SK-N-SH (cell line): ENCODE results near the gene LRRC46. TPM values are rescaled to one million over a fixed set of nuclear protein-coding genes. Genes with fewer than 3 reads are reported as not detected.

Source experiments
- CTCF ChIA-PET: fragments of 300-600, 350-600 bp; formaldehyde crosslinking; extraction: SDS; loops from one replicate; lab custom pipeline; 2021; lab: Yijun Ruan, JAX
- POLR2A ChIA-PET: fragments of 350-600 bp; sonication (Branson Sonifier 250); formaldehyde crosslinking; extraction: SDS; loops from one replicate; lab custom pipeline; 2020; ENCODE audit warnings: antibody characterized with exemption, inconsistent platforms; lab: Yijun Ruan, JAX
- DNase-seq: peaks from one replicate; pipeline ENCODE4 v3.0.0; 2012
- H2AFZ ChIP-seq: fragments of 200-600 bp; sonication (generic); 2 replicates; pipeline ENCODE4 v1.8.1; 2016; ENCODE audit warnings: antibody characterized with exemption, mild to moderate bottlenecking, low read depth
- H3F3A ChIP-seq: fragments of 200-600 bp; sonication (generic); replicated peaks from 2 replicates; pipeline ENCODE3; 2016; ENCODE audit warnings: antibody characterized with exemption, mild to moderate bottlenecking; ENCODE audit not compliant: insufficient read depth
- H3K27ac ChIP-seq, 2 experiments: fragments of 200-500 bp in 1 of 2; fragments of 200-600 bp in 1 of 2; sonication (Bioruptor generic) in 1 of 2; sonication (generic), shearing (Covaris generic) in 1 of 2; 2 replicates each; pipeline versions ENCODE4 v1.5.1 to v1.6.1; 2014 to 2016; ENCODE audit warnings: low read depth in 2 of 2, inconsistent platforms in 1 of 2, low read length in 1 of 2, mild to moderate bottlenecking in 1 of 2, mixed read lengths in 1 of 2
- H3K27me3 ChIP-seq: fragments of 200-600 bp; sonication (generic), shearing (Covaris generic); 2 replicates; pipeline ENCODE4 v1.6.1; 2016; ENCODE audit warnings: mixed run types; ENCODE audit not compliant: insufficient read depth
- H3K36me3 ChIP-seq, 2 experiments: fragments of 200-500 bp in 1 of 2; fragments of 200-600 bp in 1 of 2; sonication (Bioruptor generic) in 1 of 2; sonication (generic) in 1 of 2; replicated peaks in 1 of 2; 2 replicates each; pipeline versions ENCODE3 to v1.5.1; 2014 to 2016; ENCODE audit warnings: low read length in 1 of 2, mild to moderate bottlenecking in 1 of 2; ENCODE audit not compliant: insufficient read depth in 2 of 2, control insufficient read depth in 1 of 2
- H3K4me1 ChIP-seq, 2 experiments: fragments of 200-500 bp in 1 of 2; fragments of 200-600 bp in 1 of 2; sonication (Bioruptor generic) in 1 of 2; sonication (generic), shearing (Covaris generic) in 1 of 2; 2 replicates each; pipeline versions ENCODE4 v1.5.1 to v1.6.1; 2014 to 2016; ENCODE audit warnings: low read depth in 1 of 2, low read length in 1 of 2, mixed run types in 1 of 2; ENCODE audit not compliant: insufficient read depth in 2 of 2, control insufficient read depth in 1 of 2
- H3K4me2 ChIP-seq: fragments of 200-600 bp; sonication (generic), shearing (Covaris generic); 2 replicates; pipeline ENCODE4 v1.6.1; 2017; ENCODE audit warnings: mixed run types
- H3K4me3 ChIP-seq, 2 experiments: fragments of 200-500 bp in 1 of 2; fragments of 200-600 bp in 1 of 2; sonication (Bioruptor generic) in 1 of 2; sonication (generic), shearing (Covaris generic) in 1 of 2; 2 replicates each; pipeline versions ENCODE4 v1.5.1 to v1.8.1; 2014 to 2016; ENCODE audit warnings: low read depth in 2 of 2, inconsistent platforms in 1 of 2, low read length in 1 of 2, mild to moderate bottlenecking in 1 of 2, mixed read lengths in 1 of 2, moderate library complexity in 1 of 2
- H3K79me2 ChIP-seq: fragments of 200-600 bp; sonication (generic); 2 replicates; pipeline ENCODE4 v1.8.1; 2017; ENCODE audit warnings: mild to moderate bottlenecking; ENCODE audit not compliant: insufficient read depth
- H3K9ac ChIP-seq: fragments of 200-600 bp; sonication (generic); 2 replicates; pipeline ENCODE4 v1.6.1; 2017; ENCODE audit warnings: mixed run types
- H3K9me2 ChIP-seq: fragments of 200-600 bp; sonication (generic); 2 replicates; pipeline ENCODE4 v1.6.1; 2017; ENCODE audit warnings: mixed run types
- H3K9me3 ChIP-seq: fragments of 200-600 bp; sonication (generic); 2 replicates; pipeline ENCODE4 v1.6.1; 2017; ENCODE audit warnings: mixed run types, mild to moderate bottlenecking, moderate library complexity
- H4K20me1 ChIP-seq: fragments of 200-600 bp; sonication (generic); 2 replicates; pipeline ENCODE4 v1.6.1; 2017; ENCODE audit warnings: mild to moderate bottlenecking, mixed run types; ENCODE audit not compliant: insufficient read depth
- ELF1 ChIP-seq: IDR thresholded peaks from 2 replicates; pipeline ENCODE4 v1.4.0; 2012
- FOSL2 ChIP-seq: IDR thresholded peaks from 2 replicates; pipeline ENCODE4 v1.4.0; 2012; ENCODE audit warnings: low read depth, mild to moderate bottlenecking, moderate library complexity, borderline replicate concordance
- GABPA ChIP-seq: IDR thresholded peaks from 2 replicates; pipeline ENCODE4 v1.4.0; 2012; ENCODE audit warnings: low read depth, mild to moderate bottlenecking
- GATA2 ChIP-seq: sonication (generic); formaldehyde crosslinking; IDR thresholded peaks from 2 replicates; pipeline ENCODE4 v1.5.0; 2020; ENCODE audit warnings: mild to moderate bottlenecking, missing genetic modification reagents
- JUND ChIP-seq: IDR thresholded peaks from 2 replicates; pipeline ENCODE4 v1.4.0; 2012
- MXI1 ChIP-seq: IDR thresholded peaks from 2 replicates; pipeline ENCODE4 v1.6.1; 2012; ENCODE audit warnings: mild to moderate bottlenecking, low read depth, low read length, improper control_type of control experiment
- NFIC ChIP-seq: IDR thresholded peaks from 2 replicates; pipeline ENCODE4 v1.4.0; 2012; ENCODE audit warnings: borderline replicate concordance
- NRF1 ChIP-seq: IDR thresholded peaks from 2 replicates; pipeline ENCODE4 v1.6.1; 2012; ENCODE audit warnings: low read depth, mild to moderate bottlenecking, low read length
- SIN3A ChIP-seq: IDR thresholded peaks from 2 replicates; pipeline ENCODE4 v1.6.1; 2012; ENCODE audit warnings: low read depth, mild to moderate bottlenecking, low read length, moderate library complexity, borderline replicate concordance
- SMC3 ChIP-seq: IDR thresholded peaks from 2 replicates; pipeline ENCODE4 v1.6.1; 2012; ENCODE audit warnings: low read depth, low read length, improper control_type of control experiment
- TAF1 ChIP-seq: IDR thresholded peaks from 2 replicates; pipeline ENCODE4 v1.6.1; 2012; ENCODE audit warnings: low read depth, mild to moderate bottlenecking, low read length, moderate library complexity, borderline replicate concordance
- TCF12 ChIP-seq: IDR thresholded peaks from 2 replicates; pipeline ENCODE4 v1.4.0; 2012
- WGBS: methylation state at CpG from one replicate; pipeline ENCODE4 v1.1.6; 2017; ENCODE audit warnings: low lambda C conversion rate; 5-methylcytosine and 5-hydroxymethylcytosine counted together
- polyA plus RNA-seq, 3 experiments: library from polyadenylated mRNA; depleted of rRNA; stranded (reverse); fragments of >200 nt; gene quantifications; 2 replicates each; pipeline ENCODE4 v1.2.3, GENCODE V29; 2012
- TF ChIP-seq, protein P1 (sequence below): IDR thresholded peaks from 2 replicates; pipeline ENCODE4 v1.6.1; 2012; ENCODE audit warnings: mild to moderate bottlenecking, low read depth, low read length, moderate library complexity
- TF ChIP-seq, protein P2 (sequence below): IDR thresholded peaks from 2 replicates; pipeline ENCODE4 v1.4.0; 2012; ENCODE audit warnings: low read depth, borderline replicate concordance

LRRC46 gene
- polyA plus RNA-seq, 1 of the 3 experiments (the other 2 are of a cell fraction) = 1.6 TPM

DNA sequence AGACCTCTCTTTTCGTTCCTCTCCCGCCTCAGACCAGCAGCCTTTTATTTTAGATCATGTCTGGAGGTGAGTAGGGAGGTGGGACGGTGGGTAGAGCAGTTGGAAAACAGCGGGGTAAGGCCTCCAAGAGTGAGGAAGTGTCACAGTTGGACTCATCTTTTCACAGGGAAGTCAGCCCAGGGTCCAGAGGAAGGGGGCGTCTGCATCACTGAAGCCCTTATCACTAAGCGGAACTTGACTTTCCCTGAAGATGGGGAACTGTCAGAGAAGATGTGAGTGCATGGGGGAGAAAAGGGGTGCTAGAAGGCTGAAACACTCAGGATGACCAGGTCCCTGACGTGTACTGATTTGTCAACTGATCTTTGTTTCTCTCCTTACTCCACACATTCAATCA, 461 bp downstream of the LRRC46 start:
- peaks cover 14% of the 10 kb centered on the region for H3F3A ChIP-seq
- no peaks in the 10 kb centered on the region for H3K9me3 ChIP-seq
- H3K4me2 ChIP-seq = peak overlapping the region; percentile 97
- no peak for DNase-seq
- peak overlapping the region; percentile 44 to 51 for H3K27ac ChIP-seq
- H3K9me2 ChIP-seq = no peaks in the 10 kb centered on the region
- no peaks in the 10 kb centered on the region for H3K27me3 ChIP-seq
- H2AFZ ChIP-seq = peak overlapping the region; percentile 89
- peak overlapping the region; percentile 77 to 93 for H3K4me3 ChIP-seq
- H3K9ac ChIP-seq = peak overlapping the region; percentile 75; the same call in 1 of the 2 replicates
- peaks cover 33% of the 10 kb centered on the region for H3K79me2 ChIP-seq
- CTCF ChIA-PET = interaction anchor here (0.9 to 22.8 kb wide), 12 partner anchors 10 to 139 kb away, joined by 3 to 573 read pairs (median 7); partner anchors contain the start of genes CDK5RAP3, OSBPL7, SCRN2 and SP6
- TF ChIP-seq, protein P1, sequence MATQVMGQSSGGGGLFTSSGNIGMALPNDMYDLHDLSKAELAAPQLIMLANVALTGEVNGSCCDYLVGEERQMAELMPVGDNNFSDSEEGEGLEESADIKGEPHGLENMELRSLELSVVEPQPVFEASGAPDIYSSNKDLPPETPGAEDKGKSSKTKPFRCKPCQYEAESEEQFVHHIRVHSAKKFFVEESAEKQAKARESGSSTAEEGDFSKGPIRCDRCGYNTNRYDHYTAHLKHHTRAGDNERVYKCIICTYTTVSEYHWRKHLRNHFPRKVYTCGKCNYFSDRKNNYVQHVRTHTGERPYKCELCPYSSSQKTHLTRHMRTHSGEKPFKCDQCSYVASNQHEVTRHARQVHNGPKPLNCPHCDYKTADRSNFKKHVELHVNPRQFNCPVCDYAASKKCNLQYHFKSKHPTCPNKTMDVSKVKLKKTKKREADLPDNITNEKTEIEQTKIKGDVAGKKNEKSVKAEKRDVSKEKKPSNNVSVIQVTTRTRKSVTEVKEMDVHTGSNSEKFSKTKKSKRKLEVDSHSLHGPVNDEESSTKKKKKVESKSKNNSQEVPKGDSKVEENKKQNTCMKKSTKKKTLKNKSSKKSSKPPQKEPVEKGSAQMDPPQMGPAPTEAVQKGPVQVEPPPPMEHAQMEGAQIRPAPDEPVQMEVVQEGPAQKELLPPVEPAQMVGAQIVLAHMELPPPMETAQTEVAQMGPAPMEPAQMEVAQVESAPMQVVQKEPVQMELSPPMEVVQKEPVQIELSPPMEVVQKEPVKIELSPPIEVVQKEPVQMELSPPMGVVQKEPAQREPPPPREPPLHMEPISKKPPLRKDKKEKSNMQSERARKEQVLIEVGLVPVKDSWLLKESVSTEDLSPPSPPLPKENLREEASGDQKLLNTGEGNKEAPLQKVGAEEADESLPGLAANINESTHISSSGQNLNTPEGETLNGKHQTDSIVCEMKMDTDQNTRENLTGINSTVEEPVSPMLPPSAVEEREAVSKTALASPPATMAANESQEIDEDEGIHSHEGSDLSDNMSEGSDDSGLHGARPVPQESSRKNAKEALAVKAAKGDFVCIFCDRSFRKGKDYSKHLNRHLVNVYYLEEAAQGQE = no peak
- TF ChIP-seq NRF1 = no peak
- TF ChIP-seq NFIC = no peak
- no peak for TF ChIP-seq TAF1
- TF ChIP-seq, protein P2, sequence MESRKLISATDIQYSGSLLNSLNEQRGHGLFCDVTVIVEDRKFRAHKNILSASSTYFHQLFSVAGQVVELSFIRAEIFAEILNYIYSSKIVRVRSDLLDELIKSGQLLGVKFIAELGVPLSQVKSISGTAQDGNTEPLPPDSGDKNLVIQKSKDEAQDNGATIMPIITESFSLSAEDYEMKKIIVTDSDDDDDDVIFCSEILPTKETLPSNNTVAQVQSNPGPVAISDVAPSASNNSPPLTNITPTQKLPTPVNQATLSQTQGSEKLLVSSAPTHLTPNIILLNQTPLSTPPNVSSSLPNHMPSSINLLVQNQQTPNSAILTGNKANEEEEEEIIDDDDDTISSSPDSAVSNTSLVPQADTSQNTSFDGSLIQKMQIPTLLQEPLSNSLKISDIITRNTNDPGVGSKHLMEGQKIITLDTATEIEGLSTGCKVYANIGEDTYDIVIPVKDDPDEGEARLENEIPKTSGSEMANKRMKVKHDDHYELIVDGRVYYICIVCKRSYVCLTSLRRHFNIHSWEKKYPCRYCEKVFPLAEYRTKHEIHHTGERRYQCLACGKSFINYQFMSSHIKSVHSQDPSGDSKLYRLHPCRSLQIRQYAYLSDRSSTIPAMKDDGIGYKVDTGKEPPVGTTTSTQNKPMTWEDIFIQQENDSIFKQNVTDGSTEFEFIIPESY = no peak
- no peak for TF ChIP-seq TCF12
- no peak for TF ChIP-seq SIN3A
- no peak for TF ChIP-seq MXI1
- no peak for TF ChIP-seq JUND
- no peak for TF ChIP-seq SMC3
- no peak for TF ChIP-seq GABPA
- no peak for TF ChIP-seq FOSL2
- TF ChIP-seq ELF1 = no peak
- no peak for TF ChIP-seq GATA2 (CRISPR knock-in tag)
- WGBS = 25% methylated on average over 7 of the region's 7 CpGs
- H4K20me1 ChIP-seq = no peaks in the 10 kb centered on the region
- POLR2A ChIA-PET = interaction anchor here (0.6 to 1.7 kb wide), 9 partner anchors 8 to 99 kb away, joined by 3 to 28 read pairs (median 3); partner anchors contain the start of genes OSBPL7, SCRN2, SP2 and TBX21
- H3K4me1 ChIP-seq = peaks cover 9 to 15% of the 10 kb centered on the region in 2 experiments; a peak in 2 of 4 replicates
- H3K36me3 ChIP-seq = peaks cover 19 to 23% of the 10 kb centered on the region in 2 experiments
